K562 (cell line): ENCODE measurements around the gene PARD3. TPM values are rescaled to one million over a fixed set of nuclear protein-coding genes. Genes with fewer than 3 reads are reported as not detected.

Experiments
- ATAC-seq: fragments of 200-7000 bp; cut with Tn5 transposase; 3 replicates; pipeline ENCODE4 v1.9.1; 2020; ENCODE audit warnings: moderate library complexity
- BruUV-seq: library from RNA; stranded (reverse); fragments of 400-500 nt; replicated peaks from 2 replicates; lab custom pipeline; 2021; lab: Mats Ljungman, UMichigan
- CTCF ChIA-PET: fragments of 300-600 bp; formaldehyde crosslinking; extraction: SDS; loops from one replicate; lab custom pipeline; 2021; ENCODE audit warnings: low intra/inter-chr PET ratio; lab: Yijun Ruan, JAX
- POLR2A ChIA-PET: fragments of 300-600, 350-650 bp; sonication (Branson Sonifier 250); formaldehyde crosslinking; extraction: SDS; loops from one replicate; lab custom pipeline; 2021; ENCODE audit warnings: antibody characterized with exemption, inconsistent platforms; lab: Yijun Ruan, JAX
- DNase-seq, 4 experiments: peaks; one replicate each; pipeline versions ENCODE4 v3.0.0 to v3.0.0-alpha.2; 2011 to 2018; ENCODE audit warnings: low spot score in 3 of 4, mixed read lengths in 3 of 4; ENCODE audit errors: extremely low read depth in 1 of 4
- FAIRE-seq: peaks from 2 replicates; lab custom pipeline; 2011; peaks lifted over from hg19 to GRCh38; lab: Jason Lieb, UNC
- H2AFZ ChIP-seq: 2 replicates; pipeline ENCODE4 v1.6.0; 2011; ENCODE audit warnings: low read depth, low read length, control low read depth, inconsistent platforms
- H3K27ac ChIP-seq: fragments of 200-600 bp; 3 replicates; pipeline ENCODE4 v1.8.0; 2011; ENCODE audit warnings: low read depth, mild to moderate bottlenecking, control low read depth, inconsistent platforms, low read length, moderate library complexity, mixed read lengths; ENCODE audit errors: extremely low read depth
- H3K27me3 ChIP-seq, 2 experiments: fragments of 300-600 bp in 1 of 2; 2 replicates in 1 of 2; 3 replicates in 1 of 2; pipeline versions ENCODE4 v1.6.0 to v1.8.0; 2011; ENCODE audit warnings: inconsistent platforms in 2 of 2, low read length in 2 of 2, mild to moderate bottlenecking in 1 of 2, mixed read lengths in 1 of 2, moderate library complexity in 1 of 2; ENCODE audit not compliant: control insufficient read depth in 2 of 2, insufficient read depth in 2 of 2
- H3K36me3 ChIP-seq: fragments of 300-600 bp; 3 replicates; pipeline ENCODE4 v1.8.0; 2011; ENCODE audit warnings: mild to moderate bottlenecking, low read length, inconsistent platforms; ENCODE audit not compliant: control insufficient read depth, insufficient read depth
- H3K4me1 ChIP-seq, 2 experiments: fragments of 200-600 bp in 1 of 2; replicated peaks in 1 of 2; 2 replicates in 1 of 2; 3 replicates in 1 of 2; pipeline versions ENCODE4 v1.5.1 to v1.8.0; 2011; ENCODE audit warnings: inconsistent platforms in 2 of 2, low read length in 2 of 2, mild to moderate bottlenecking in 1 of 2, mixed read lengths in 1 of 2, moderate library complexity in 1 of 2; ENCODE audit not compliant: control insufficient read depth in 2 of 2, insufficient read depth in 2 of 2
- H3K4me2 ChIP-seq: 2 replicates; pipeline ENCODE4 v1.6.1; 2011; ENCODE audit warnings: low read length, control low read depth, inconsistent platforms, mixed read lengths; ENCODE audit not compliant: insufficient read depth
- H3K4me3 ChIP-seq: fragments of 200-600 bp; sonication (generic), shearing (Covaris generic); 2 replicates; pipeline ENCODE4 v1.5.1; 2016; ENCODE audit warnings: control low read depth, inconsistent platforms
- H3K79me2 ChIP-seq: fragments of 200-600 bp; 3 replicates; pipeline ENCODE4 v1.8.0; 2011; ENCODE audit warnings: low read length, inconsistent platforms; ENCODE audit not compliant: control insufficient read depth, insufficient read depth
- H3K9ac ChIP-seq, 2 experiments: 2 replicates each; pipeline versions ENCODE4 v1.6.0 to v1.6.1; 2011; ENCODE audit warnings: low read depth in 2 of 2, low read length in 2 of 2, control low read depth in 1 of 2, inconsistent platforms in 1 of 2, mild to moderate bottlenecking in 1 of 2, mixed read lengths in 1 of 2; ENCODE audit not compliant: insufficient read depth in 1 of 2
- H3K9me1 ChIP-seq: one replicate; pipeline ENCODE4 v1.6.0; 2011; ENCODE audit warnings: inconsistent platforms, mild to moderate bottlenecking, low read length, moderate library complexity; ENCODE audit not compliant: control insufficient read depth, insufficient read depth
- H3K9me3 ChIP-seq: replicated peaks from 2 replicates; pipeline ENCODE4 v1.5.1; 2011; ENCODE audit warnings: low read depth, low read length, inconsistent platforms; ENCODE audit not compliant: control insufficient read depth, insufficient read depth
- H4K20me1 ChIP-seq: replicated peaks from 2 replicates; pipeline ENCODE4 v1.6.1; 2011; ENCODE audit warnings: low read length, inconsistent platforms, mixed read lengths; ENCODE audit not compliant: control insufficient read depth, insufficient read depth
- CHD1 ChIP-seq: fragments of 200-600 bp; sonication (generic); IDR thresholded peaks from one replicate; pipeline ENCODE4 v1.6.1; 2012; ENCODE audit warnings: mild to moderate bottlenecking, moderate library complexity, low read length, inconsistent platforms
- ESRRB ChIP-seq: fragments of 250-450 bp; sonication (Bioruptor Pico); IDR thresholded peaks from 2 replicates; pipeline ENCODE4 v1.5.0; 2020; ENCODE audit warnings: mild to moderate bottlenecking, moderate library complexity, borderline replicate concordance
- FOXM1 ChIP-seq, 2 experiments: fragments of 450-650 bp in 1 of 2; sonication (generic) in 1 of 2; formaldehyde crosslinking in 1 of 2; IDR thresholded peaks; 2 replicates each; pipeline versions ENCODE4 v1.6.1 to v1.9.0; 2017 to 2022; ENCODE audit warnings: low read depth in 2 of 2, mild to moderate bottlenecking in 2 of 2, missing genetic modification reagents in 1 of 2, moderate library complexity in 1 of 2
- FUS ChIP-seq: fragments of 200-400 bp; formaldehyde crosslinking; optimal IDR thresholded peaks from 2 replicates; pipeline ENCODE3; 2017; ENCODE audit warnings: low read depth, low read length
- NR2C1 ChIP-seq, 2 experiments: fragments of 450-650 bp; IDR thresholded peaks; 2 replicates each; pipeline ENCODE4 v1.6.1; 2017; ENCODE audit warnings: mild to moderate bottlenecking in 2 of 2, antibody characterized with exemption in 1 of 2, inconsistent platforms in 1 of 2, missing compliant biosample characterization in 1 of 2, missing genetic modification characterization in 1 of 2
- POLR3A ChIP-seq: IDR thresholded peaks from 2 replicates; pipeline ENCODE4 v1.6.1; 2011; ENCODE audit warnings: borderline replicate concordance, mild to moderate bottlenecking, moderate library complexity; ENCODE audit not compliant: insufficient read length, insufficient read depth; ENCODE audit errors: extremely low read depth
- RBFOX2 ChIP-seq: fragments of 200-400 bp; formaldehyde crosslinking; IDR thresholded peaks from 2 replicates; pipeline ENCODE4 v1.6.1; 2017; ENCODE audit warnings: low read depth, mild to moderate bottlenecking, low read length, moderate library complexity
- SRSF3 ChIP-seq: fragments of 200-400 bp; formaldehyde crosslinking; IDR thresholded peaks from 2 replicates; pipeline ENCODE4 v1.6.1; 2016; ENCODE audit warnings: mild to moderate bottlenecking, low read length, moderate library complexity; ENCODE audit not compliant: insufficient read depth
- ZNF146 ChIP-seq: IDR thresholded peaks from one replicate; pipeline ENCODE4 v1.6.1; 2018; ENCODE audit warnings: missing compliant biosample characterization; ENCODE audit not compliant: unreplicated experiment
- ZNF263 ChIP-seq: sonication (generic); formaldehyde crosslinking; IDR thresholded peaks from 2 replicates; pipeline ENCODE4 v1.8.0; 2022; ENCODE audit warnings: mild to moderate bottlenecking, missing genetic modification reagents, borderline replicate concordance
- ZNF395 ChIP-seq: fragments of 200-800 bp; sonication (Bioruptor generic); IDR thresholded peaks from 2 replicates; pipeline ENCODE4 v1.6.1; 2017; ENCODE audit warnings: missing genetic modification characterization, missing compliant biosample characterization
- ZNF717 ChIP-seq: fragments of 250-450 bp; sonication (Bioruptor Pico); IDR thresholded peaks from 2 replicates; pipeline ENCODE4 v1.5.0; 2021
- WGBS: fragments of 100-300 bp; shearing (Covaris generic); methylation state at CpG from one replicate; pipeline ENCODE4 v1.1.6; 2016; ENCODE audit warnings: low coverage, mixed read lengths; ENCODE audit not compliant: insufficient coverage; ENCODE audit errors: missing lambda C conversion rate; 5-methylcytosine and 5-hydroxymethylcytosine counted together
- in situ Hi-C: fragments of 300-500 bp; cut with MboI; formaldehyde crosslinking; loops from 4 replicates; pipeline ENCODE4 v1.15.0; 2018; ENCODE audit warnings: inconsistent platforms, mixed read lengths
- intact Hi-C: fragments of 100-400 bp; cut with micrococcal nuclease; formaldehyde crosslinking; loops from 2 replicates; pipeline ENCODE4 v1.14.2; 2022
- polyA plus RNA-seq, 8 experiments: library from polyadenylated mRNA; depleted of rRNA in 4 of 8; stranded (reverse) in 5 of 8; unstranded in 3 of 8; fragments of >200 nt; fragmentation: Nextera tagmentation in 2 of 8; fragmentation: Illumina TruSeq in 1 of 8; extraction: Ambion mirVana in 2 of 8; extraction: Trizol in 1 of 8; gene quantifications; 2 replicates each; pipeline versions ENCODE4 v1.2.1 to v1.2.3, GENCODE V29; 2011 to 2014; ENCODE audit warnings: inconsistent platforms in 1 of 8, missing spikeins in 1 of 8
- total RNA-seq, 7 experiments: library from RNA; depleted of rRNA in 6 of 7; stranded (reverse); fragments of >200 nt in 6 of 7; fragmentation: Illumina TruSeq in 2 of 7; extraction: Trizol in 2 of 7; gene quantifications; 2 replicates each; pipeline versions ENCODE4 v1.2.1 to v1.2.3, GENCODE V29; 2011 to 2021; ENCODE audit warnings: low replicate concordance in 1 of 7
- TF ChIP-seq, protein P1 (sequence below): fragments of 250-450 bp; sonication (Bioruptor Pico); IDR thresholded peaks from 2 replicates; pipeline ENCODE4 v1.8.0; 2021; ENCODE audit warnings: moderate library complexity, mild to moderate bottlenecking, inconsistent platforms

Gene PARD3
- total and polyA plus RNA-seq, 9 of the 15 experiments (the other 6 are each of a cell fraction or from before 2014, with no cell fraction given) = 2.7 to 11.7 (median 7.7) TPM

DNA sequence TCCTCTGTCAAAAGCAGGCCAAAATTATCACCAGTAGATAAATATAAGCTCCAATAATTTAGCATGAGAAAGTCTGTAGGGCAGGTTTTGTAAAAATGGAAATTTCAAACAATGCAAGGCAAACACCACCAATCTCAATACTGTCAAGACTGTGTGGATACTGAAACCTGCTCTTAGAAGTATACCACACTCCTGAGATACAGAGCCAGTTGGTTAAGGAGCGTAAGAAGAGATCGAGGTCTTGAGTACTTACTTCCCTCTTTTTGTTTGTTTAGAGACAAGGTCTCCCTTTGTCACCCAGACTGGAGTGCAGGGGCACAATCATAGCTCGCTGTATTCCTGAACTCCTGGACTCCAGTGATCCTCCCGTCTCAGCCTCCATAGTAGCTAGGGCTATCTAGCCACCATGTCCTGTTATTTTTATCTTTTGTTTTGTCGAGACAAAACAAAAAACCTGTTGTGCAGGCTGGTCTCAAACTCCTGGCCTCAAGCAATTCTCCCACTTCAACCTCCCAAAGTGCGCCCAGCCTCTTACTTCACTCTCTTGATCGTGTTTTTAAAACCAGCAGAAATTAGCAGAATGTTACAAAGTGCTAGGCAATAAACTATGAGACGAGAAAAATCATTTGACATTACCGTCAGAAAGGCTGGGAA, 205.7 kb downstream of the PARD3 start:
- ATAC-seq = no peak
- Histone ChIP-seq H4K20me1 (no peaks in the 10 kb centered on the region), H3K4me1 (no peaks in the 10 kb centered on the region), H3K27ac (no peak overlapping the region), H3K9me3 (no peaks in the 10 kb centered on the region), H3K36me3 (no peaks in the 10 kb centered on the region), H2AFZ (no peak overlapping the region), H3K27me3 (no peaks in the 10 kb centered on the region), H3K4me3 (no peak overlapping the region), H3K9ac (no peak overlapping the region), H3K4me2 (no peak overlapping the region), H3K79me2 (no peaks in the 10 kb centered on the region), H3K9me1 (no peaks in the 10 kb centered on the region)
- ChIA-PET POLR2A (no interaction called here), CTCF (no interaction called here)
- no TSS peak for BruUV-seq
- intact Hi-C loops (no loop called here), in situ Hi-C loops (no loop called here)
- DNase-seq = no peak
- TF ChIP-seq RBFOX2 (no peak), ESRRB (CRISPR knock-in tag) (no peak), NR2C1 (IDR thresholded peaks at IDR 0.05) (no peak), NR2C1 (tag; IDR thresholded peaks at IDR 0.05) (no peak)
- WGBS = 10% methylated on average over 8 of the region's 9 CpGs
- no peak for FAIRE-seq

- CTCF ChIA-PET = no interaction called here
- TF ChIP-seq SRSF3 (no peak), CHD1 (no peak), ZNF263 (CRISPR knock-in tag) (no peak), FUS (no peak), ZNF395 (CRISPR knock-in tag) (no peak), ZNF717 (CRISPR knock-in tag) (no peak), ZNF146 (CRISPR knock-in tag) (no peak), POLR3A (no peak), FOXM1 (IDR thresholded peaks at IDR 0.05; ENCODE audit: low read depth) (no peak), FOXM1 (CRISPR knock-in tag; IDR thresholded peaks at IDR 0.05; ENCODE audit: low read depth) (no peak)
- TF ChIP-seq, protein P1, sequence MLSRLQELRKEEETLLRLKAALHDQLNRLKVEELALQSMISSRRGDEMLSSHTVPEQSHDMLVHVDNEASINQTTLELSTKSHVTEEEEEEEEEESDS (CRISPR knock-in tag) = no peak
These were observed 207.2 kb downstream of the PARD3 start for GRCh38 chr10:34607894-34608293.

More at GRCh38 chr10:34607894-34608293, 207.2 kb downstream of the PARD3 start:
- FAIRE-seq (no peak), DNase-seq (no peak), ATAC-seq (no peak)
- Histone ChIP-seq H3K9ac (no peak overlapping the region), H3K9me3 (no peaks in the 10 kb centered on the region), H3K27me3 (no peaks in the 10 kb centered on the region), H3K4me3 (no peak overlapping the region), H3K4me2 (no peak overlapping the region), H3K9me1 (no peaks in the 10 kb centered on the region), H3K79me2 (no peaks in the 10 kb centered on the region), H3K4me1 (no peaks in the 10 kb centered on the region), H3K36me3 (no peaks in the 10 kb centered on the region), H2AFZ (no peak overlapping the region), H4K20me1 (no peaks in the 10 kb centered on the region), H3K27ac (no peak overlapping the region)
- BruUV-seq = no TSS peak
- intact Hi-C loops = no loop called here
- WGBS = 11% methylated on average over 3 of the region's 3 CpGs
- in situ Hi-C loops = no loop called here
- POLR2A ChIA-PET = no interaction called here
